ENCODE results near the gene CSPG4. TPM values are rescaled to one million over a fixed set of nuclear protein-coding genes. Genes with fewer than 3 reads are reported as not detected.

CSPG4 gene
- total and polyA plus RNA-seq, 2 of the 8 experiments (the other 6 are each of a cell fraction or from before 2014, with no cell fraction given) = 1.4 to 3.0 TPM

DNA sequence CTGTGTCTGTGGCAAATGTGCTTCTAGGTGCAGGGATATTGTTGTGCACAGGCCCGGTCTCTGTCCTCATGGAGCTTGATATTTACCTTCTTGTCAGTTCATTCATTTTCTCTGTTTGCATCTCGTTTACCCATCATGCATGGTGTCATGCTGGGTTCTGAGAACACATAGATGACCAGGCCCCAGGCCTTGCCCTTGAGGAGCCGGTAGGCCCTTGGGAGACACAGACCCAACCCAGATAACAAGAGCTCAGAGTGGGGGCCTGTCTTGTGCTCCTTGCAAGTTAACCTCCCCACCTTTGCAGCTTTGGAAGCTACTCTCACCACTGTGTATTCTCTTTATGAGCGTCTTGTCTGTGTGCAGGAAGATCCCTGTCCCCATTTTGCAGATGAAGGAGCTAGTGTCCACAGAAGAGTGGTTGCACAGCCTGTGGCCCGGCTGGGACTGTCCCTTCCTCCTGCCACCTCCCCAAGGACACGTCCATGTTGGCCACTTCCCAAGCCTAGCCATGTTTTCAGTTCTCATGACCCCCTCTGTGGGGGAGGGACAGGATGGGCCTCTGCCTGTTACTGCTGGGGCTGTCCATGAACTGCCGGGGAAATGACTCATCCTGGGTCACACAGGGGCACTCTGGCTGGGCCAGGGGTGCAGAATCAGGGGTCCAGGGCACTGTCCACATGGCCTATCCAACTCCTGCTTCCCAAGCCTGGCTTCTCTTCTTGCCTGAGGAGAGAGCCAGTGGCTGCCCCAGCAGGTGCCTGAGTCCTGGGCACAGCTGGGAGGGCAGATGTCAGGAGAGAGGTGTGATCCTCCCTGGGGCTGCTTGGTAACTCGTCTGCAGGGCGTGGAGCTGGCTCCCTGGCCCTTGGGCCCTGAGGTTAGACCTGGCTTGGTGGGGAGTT is 61.5 kb downstream of the CSPG4 start:
- H2BK12ac ChIP-seq (ENCODE audit: low read depth, low read length) = no peak overlapping the region
- H3K14ac ChIP-seq (ENCODE audit: insufficient read length) = no peak overlapping the region
- H3K4me2 ChIP-seq (ENCODE audit: insufficient read depth in 1 of 2, low read depth in 2 of 2, low read length in 2 of 2) = peak overlapping the region; percentile 35 to 100
- peaks cover 0 to 69% of the 10 kb centered on the region in 2 experiments; a peak in 3 of 4 replicates for H3K79me2 ChIP-seq (ENCODE audit: control insufficient read depth in 1 of 2, insufficient read depth in 2 of 2, low read length in 2 of 2)
- no peak for FAIRE-seq
- H2BK5ac ChIP-seq (ENCODE audit: low read depth, low read length) = no peak overlapping the region
- H4K20me1 ChIP-seq (replicated peaks in 1 of 2; ENCODE audit: control insufficient read depth in 1 of 2, insufficient read depth in 2 of 2, low read length in 2 of 2) = peaks cover 5 to 20% of the 10 kb centered on the region in 2 experiments
- H4K8ac ChIP-seq (ENCODE audit: extremely low read depth, insufficient read depth, low read length) = no peak overlapping the region; the same call in 1 of the 2 replicates
- H2BK120ac ChIP-seq (replicated peaks; ENCODE audit: low read depth, low read length) = no peak overlapping the region
- H2AK5ac ChIP-seq (ENCODE audit: low read depth, low read length) = no peak overlapping the region
- peak overlapping the region in 1 of 4 experiments; percentile 2; a peak in 1 of 8 replicates for H3K4me3 ChIP-seq (ENCODE audit: extremely low read depth in 1 of 4, insufficient read depth in 2 of 4, low read depth in 3 of 4, low read length in 4 of 4)
- no peak overlapping the region for H2BK20ac ChIP-seq (ENCODE audit: low read length)
- no peak overlapping the region for H4K91ac ChIP-seq (replicated peaks; ENCODE audit: insufficient read length, low read length)
- H3K4me1 ChIP-seq (replicated peaks in 1 of 4; ENCODE audit: control insufficient read depth in 3 of 4, insufficient read depth in 4 of 4, low read length in 3 of 4) = peaks cover 9 to 32% (median 21%) of the 10 kb centered on the region in 4 experiments
- peaks cover 10% of the 10 kb centered on the region; the same call in 1 of the 2 replicates for H3K23me2 ChIP-seq (ENCODE audit: low read depth, low read length)
- H3K4ac ChIP-seq (replicated peaks; ENCODE audit: insufficient read length, low read depth, low read length) = no peak overlapping the region
- H3K23ac ChIP-seq (ENCODE audit: insufficient read length) = no peak overlapping the region
- 81% methylated on average over 9 of the region's 9 CpGs; no CpG with 5 or more reads in 1 of the 2 experiments for WGBS, 2 experiments (ENCODE audit: extremely low coverage in 1 of 2, insufficient coverage in 1 of 2, insufficient read length in 1 of 2, insufficient replicate concordance in 2 of 2, low coverage in 1 of 2, low lambda C conversion rate in 2 of 2, missing lambda C conversion rate in 1 of 2)
- no peaks in the 10 kb centered on the region for H3K9me3 ChIP-seq (ENCODE audit: insufficient read depth in 2 of 2, low read depth in 1 of 2, low read length in 1 of 2)
- peaks cover 0 to 9% (median 6%) of the 10 kb centered on the region in 4 experiments; a peak in 6 of 7 replicates for H3K27me3 ChIP-seq (replicated peaks in 1 of 4; ENCODE audit: control insufficient read depth in 3 of 4, extremely low read depth in 1 of 4, insufficient read depth in 3 of 4, low read length in 3 of 4)
- no peak overlapping the region for H2AFZ ChIP-seq (ENCODE audit: low read length)
- no peak overlapping the region for H3K18ac ChIP-seq (ENCODE audit: extremely low read depth, low read length)
- CTCF ChIA-PET (ENCODE audit: partially characterized antibody) = interaction anchor here (0.7 to 2.3 kb wide), 10 partner anchors 9 to 701 kb away, joined by 3 to 11 read pairs (median 3); no protein-coding TSS in a partner anchor
- no peak overlapping the region for H3K56ac ChIP-seq (replicated peaks; ENCODE audit: insufficient read length, low read depth, low read length)
- no peak overlapping the region for H4K5ac ChIP-seq (ENCODE audit: insufficient read length, low read depth, low read length)
- peaks cover 0 to 14% (median 0%) of the 10 kb centered on the region in 4 experiments; a peak in 3 of 8 replicates for H3K36me3 ChIP-seq (ENCODE audit: control insufficient read depth in 2 of 4, insufficient read depth in 4 of 4, low read length in 3 of 4)
- no peak overlapping the region for H3K27ac ChIP-seq (ENCODE audit: low read depth, low read length)
- POLR2A ChIA-PET (ENCODE audit: partially characterized antibody) = interaction anchor here (1.0 to 5.5 kb wide), 7 partner anchors 11 to 25 kb away, joined by 3 to 41 read pairs (median 4); partner anchors contain the start of genes IMP3 and SNUPN
- no peak overlapping the region for H2BK15ac ChIP-seq (ENCODE audit: low read length)
- H3K9ac ChIP-seq (replicated peaks in 1 of 4; ENCODE audit: extremely low read depth in 1 of 4, low read depth in 3 of 4, low read length in 3 of 4) = no peak overlapping the region
- no peak for DNase-seq (ENCODE audit: low read depth in 1 of 2, low spot score in 2 of 2)
- peaks cover 14% of the 10 kb centered on the region for H3K79me1 ChIP-seq (ENCODE audit: low read depth, low read length)
- TF ChIP-seq HDAC2 (IDR thresholded peaks at IDR 0.05; ENCODE audit: borderline replicate concordance in 1 of 2, low read depth in 2 of 2, low read length in 2 of 2) = no peak

Measured in H1 (cell line).